ENCODE results near the gene STT3B.

DNA sequence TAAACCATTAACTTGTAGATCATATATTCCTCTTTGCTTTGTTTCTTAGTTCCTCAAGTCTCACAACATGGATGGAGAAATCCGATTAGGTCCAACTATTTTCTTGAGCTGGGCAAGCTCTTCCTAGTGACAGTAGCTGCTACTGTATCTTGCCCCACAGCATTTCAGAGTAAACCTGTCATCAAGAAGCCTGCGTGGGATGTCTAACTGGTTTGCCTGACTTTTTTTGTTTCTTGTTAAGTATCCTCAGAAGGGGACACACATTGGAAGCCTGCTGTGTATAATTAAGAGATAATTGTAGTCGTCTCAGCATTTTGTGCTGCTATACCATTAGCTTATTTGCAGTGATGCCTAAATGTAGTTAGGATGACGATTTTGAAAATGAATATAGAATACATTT is 29.3 kb upstream of the STT3B start:
- TF ChIP-seq, protein P1, sequence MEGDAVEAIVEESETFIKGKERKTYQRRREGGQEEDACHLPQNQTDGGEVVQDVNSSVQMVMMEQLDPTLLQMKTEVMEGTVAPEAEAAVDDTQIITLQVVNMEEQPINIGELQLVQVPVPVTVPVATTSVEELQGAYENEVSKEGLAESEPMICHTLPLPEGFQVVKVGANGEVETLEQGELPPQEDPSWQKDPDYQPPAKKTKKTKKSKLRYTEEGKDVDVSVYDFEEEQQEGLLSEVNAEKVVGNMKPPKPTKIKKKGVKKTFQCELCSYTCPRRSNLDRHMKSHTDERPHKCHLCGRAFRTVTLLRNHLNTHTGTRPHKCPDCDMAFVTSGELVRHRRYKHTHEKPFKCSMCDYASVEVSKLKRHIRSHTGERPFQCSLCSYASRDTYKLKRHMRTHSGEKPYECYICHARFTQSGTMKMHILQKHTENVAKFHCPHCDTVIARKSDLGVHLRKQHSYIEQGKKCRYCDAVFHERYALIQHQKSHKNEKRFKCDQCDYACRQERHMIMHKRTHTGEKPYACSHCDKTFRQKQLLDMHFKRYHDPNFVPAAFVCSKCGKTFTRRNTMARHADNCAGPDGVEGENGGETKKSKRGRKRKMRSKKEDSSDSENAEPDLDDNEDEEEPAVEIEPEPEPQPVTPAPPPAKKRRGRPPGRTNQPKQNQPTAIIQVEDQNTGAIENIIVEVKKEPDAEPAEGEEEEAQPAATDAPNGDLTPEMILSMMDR (conservative IDR thresholded peaks at IDR 0.05; ENCODE audit: low read length): no peak
- no peak for TF ChIP-seq EZH2phosphoT487 (IDR thresholded peaks at IDR 0.05; ENCODE audit: borderline replicate concordance, low read depth, low read length)
